ENCODE results near the gene FBXW8.

GRCh38 chr12:116959845-116960514, 49.2 kb downstream of the FBXW8 start:
- TF ChIP-seq, protein P1, sequence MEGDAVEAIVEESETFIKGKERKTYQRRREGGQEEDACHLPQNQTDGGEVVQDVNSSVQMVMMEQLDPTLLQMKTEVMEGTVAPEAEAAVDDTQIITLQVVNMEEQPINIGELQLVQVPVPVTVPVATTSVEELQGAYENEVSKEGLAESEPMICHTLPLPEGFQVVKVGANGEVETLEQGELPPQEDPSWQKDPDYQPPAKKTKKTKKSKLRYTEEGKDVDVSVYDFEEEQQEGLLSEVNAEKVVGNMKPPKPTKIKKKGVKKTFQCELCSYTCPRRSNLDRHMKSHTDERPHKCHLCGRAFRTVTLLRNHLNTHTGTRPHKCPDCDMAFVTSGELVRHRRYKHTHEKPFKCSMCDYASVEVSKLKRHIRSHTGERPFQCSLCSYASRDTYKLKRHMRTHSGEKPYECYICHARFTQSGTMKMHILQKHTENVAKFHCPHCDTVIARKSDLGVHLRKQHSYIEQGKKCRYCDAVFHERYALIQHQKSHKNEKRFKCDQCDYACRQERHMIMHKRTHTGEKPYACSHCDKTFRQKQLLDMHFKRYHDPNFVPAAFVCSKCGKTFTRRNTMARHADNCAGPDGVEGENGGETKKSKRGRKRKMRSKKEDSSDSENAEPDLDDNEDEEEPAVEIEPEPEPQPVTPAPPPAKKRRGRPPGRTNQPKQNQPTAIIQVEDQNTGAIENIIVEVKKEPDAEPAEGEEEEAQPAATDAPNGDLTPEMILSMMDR (IDR thresholded peaks at IDR 0.05): no peak
- no peak for TF ChIP-seq POLR2A (IDR thresholded peaks at IDR 0.05)
